GM12892 (cell line): ENCODE results near the gene SLC35F6.

Source experiments
- POLR2A ChIP-seq: IDR thresholded peaks from 2 replicates; pipeline ENCODE4 v1.6.1; 2011; ENCODE audit warnings: low read depth, low read length, control low read depth
- TAF1 ChIP-seq: IDR thresholded peaks from 2 replicates; pipeline ENCODE4 v1.6.1; 2011; ENCODE audit warnings: low read depth, mild to moderate bottlenecking, control low read depth, low read length, borderline replicate concordance

DNA sequence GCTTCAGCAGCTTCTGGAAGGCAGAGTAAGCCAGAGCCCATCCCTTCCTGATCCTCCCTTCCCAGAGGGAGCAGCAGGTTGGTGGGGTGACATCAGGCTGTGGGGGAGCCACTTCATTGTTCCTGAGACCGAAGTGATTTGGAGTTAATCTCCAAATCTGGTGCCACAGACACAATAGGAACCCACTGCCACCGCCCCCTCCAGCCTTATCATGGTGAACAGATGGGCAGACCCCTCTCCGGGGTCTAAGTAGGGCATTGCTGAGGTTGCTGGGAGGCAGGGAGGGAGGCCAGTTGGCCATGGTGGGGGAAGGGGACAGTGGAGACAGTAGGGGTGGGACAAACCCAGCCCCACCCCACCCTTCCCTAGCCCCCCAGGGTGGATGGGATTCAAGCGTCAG is 25.6 kb upstream of the SLC35F6 start:
- TF ChIP-seq POLR2A: no peak
- no peak for TF ChIP-seq TAF1
